Activated T-helper 17 cell treated with anti-CD3 and anti-CD28 coated beads, Interleukin-2, amount 50 U/mL, for 72 hours (primary cell): ENCODE data around the gene LILRB5. TPM values are rescaled to one million over a fixed set of nuclear protein-coding genes. Genes with fewer than 3 reads are reported as not detected.
"Not testable (repeated sequence)": the region's sequence is repeated elsewhere in the genome, so short reads cannot be mapped to it uniquely, and the experiment has no call there.

Source experiments
- ATAC-seq: fragments of 150-1000 bp; cut with Tn5 transposase; replicated peaks from 2 replicates; pipeline ENCODE4 v1.10.0; 2021; ENCODE audit warnings: mild to moderate bottlenecking, moderate library complexity
- H3K27ac Mint-ChIP-seq: one replicate; pipeline ENCODE4 v1.8.0; 2022; ENCODE audit warnings: mixed read lengths
- H3K27me3 Mint-ChIP-seq: one replicate; pipeline ENCODE4 v1.8.0; 2022; ENCODE audit warnings: mixed read lengths
- H3K36me3 Mint-ChIP-seq: one replicate; pipeline ENCODE4 v1.8.0; 2022; ENCODE audit warnings: low read depth, mild to moderate bottlenecking, mixed read lengths
- H3K4me1 Mint-ChIP-seq: one replicate; pipeline ENCODE4 v1.8.0; 2022; ENCODE audit warnings: mixed read lengths
- H3K4me3 Mint-ChIP-seq: one replicate; pipeline ENCODE4 v1.8.0; 2022; ENCODE audit warnings: mild to moderate bottlenecking, mixed read lengths
- H3K9me3 Mint-ChIP-seq: one replicate; pipeline ENCODE4 v1.8.0; 2022; ENCODE audit warnings: mixed read lengths
- total RNA-seq, 2 donors: library from RNA; stranded (reverse); gene quantifications; one replicate each; pipeline ENCODE4 v1.2.3, GENCODE V29; 2022

Gene LILRB5
- total RNA-seq, 2 donors from 2014 or later = not detected

DNA sequence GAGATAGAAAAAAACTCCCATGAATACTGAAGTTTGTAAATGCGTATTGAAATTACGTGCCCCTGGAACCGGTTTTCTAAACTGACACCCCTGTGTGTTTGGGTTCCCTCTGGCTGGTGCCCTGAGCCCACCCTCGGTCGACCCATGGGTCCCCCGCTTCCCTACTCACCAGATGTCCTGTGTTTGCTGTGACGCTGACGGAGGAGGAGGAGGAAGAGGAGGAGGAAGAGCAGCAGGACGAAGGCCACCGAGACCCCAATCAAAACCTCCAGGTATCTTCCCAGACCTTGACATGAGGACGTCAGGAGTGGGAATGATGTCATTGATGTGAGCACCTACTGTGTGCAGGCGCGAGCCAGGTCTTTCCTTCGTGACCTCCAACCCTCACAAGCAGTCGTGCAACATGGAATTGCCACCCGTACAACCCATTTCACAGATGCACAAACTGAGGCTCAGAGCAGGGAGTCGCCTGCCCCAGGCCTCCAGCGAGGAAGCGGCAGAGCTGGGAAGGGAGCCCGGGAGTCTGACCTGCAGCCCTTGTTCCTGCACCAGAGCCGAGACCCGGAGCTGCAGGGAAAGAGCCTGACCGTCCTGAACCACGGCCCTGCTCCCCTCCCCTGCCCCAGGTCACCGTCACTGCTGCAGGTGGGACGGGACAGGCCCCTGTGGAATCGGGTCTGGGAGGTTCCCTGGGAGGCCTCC, 38.0 kb downstream of the LILRB5 start:
- peaks cover 16% of the 10 kb centered on the region for H3K36me3 Mint-ChIP-seq
- H3K27ac Mint-ChIP-seq = no peak overlapping the region
- H3K27me3 Mint-ChIP-seq = no peaks in the 10 kb centered on the region
- no peak overlapping the region for H3K4me3 Mint-ChIP-seq
- no peaks in the 10 kb centered on the region for H3K9me3 Mint-ChIP-seq
- no peaks in the 10 kb centered on the region for H3K4me1 Mint-ChIP-seq
- ATAC-seq = no peak

GRCh38 chr19:54218259-54218658, 38.8 kb downstream of the LILRB5 start:
- Mint-ChIP-seq H3K4me3 (no peak overlapping the region), H3K36me3 (peaks cover 18% of the 10 kb centered on the region), H3K27ac (no peak overlapping the region), H3K27me3 (no peaks in the 10 kb centered on the region), H3K9me3 (no peaks in the 10 kb centered on the region), H3K4me1 (no peaks in the 10 kb centered on the region)
- no peak for ATAC-seq

GRCh38 chr19:54217517-54218247, 39.4 kb downstream of the LILRB5 start:
- not testable (repeated sequence) for H3K27me3 Mint-ChIP-seq, H3K9me3 Mint-ChIP-seq, H3K4me1 Mint-ChIP-seq, ATAC-seq, H3K27ac Mint-ChIP-seq, H3K4me3 Mint-ChIP-seq
- H3K36me3 Mint-ChIP-seq = peaks cover 24% of the 10 kb centered on the region

- no peak overlapping the region for H3K4me3 Mint-ChIP-seq
- H3K27ac Mint-ChIP-seq = no peak overlapping the region
- ATAC-seq = no peak
- H3K27me3 Mint-ChIP-seq = no peaks in the 10 kb centered on the region
- H3K9me3 Mint-ChIP-seq = no peaks in the 10 kb centered on the region
- H3K4me1 Mint-ChIP-seq = no peaks in the 10 kb centered on the region
- peaks cover 32% of the 10 kb centered on the region for H3K36me3 Mint-ChIP-seq
Measured at GRCh38 chr19:54216869-54217268, 40.2 kb downstream of the LILRB5 start.

- H3K4me3 Mint-ChIP-seq, H3K27me3 Mint-ChIP-seq, H3K27ac Mint-ChIP-seq, ATAC-seq, H3K9me3 Mint-ChIP-seq: not testable (repeated sequence)
- Mint-ChIP-seq H3K36me3 (peaks cover 50% of the 10 kb centered on the region), H3K4me1 (peaks cover 13% of the 10 kb centered on the region)
Measured at GRCh38 chr19:54214734-54215133, 42.3 kb downstream of the LILRB5 start.

- H3K9me3 Mint-ChIP-seq, H3K27ac Mint-ChIP-seq, H3K27me3 Mint-ChIP-seq, H3K4me3 Mint-ChIP-seq, ATAC-seq: not testable (repeated sequence)
- Mint-ChIP-seq H3K4me1 (peaks cover 15% of the 10 kb centered on the region), H3K36me3 (peaks cover 51% of the 10 kb centered on the region)
Measured at GRCh38 chr19:54214217-54214616, 42.9 kb downstream of the LILRB5 start.

- H3K36me3 Mint-ChIP-seq = peaks cover 63% of the 10 kb centered on the region
- ATAC-seq = no peak
- no peaks in the 10 kb centered on the region for H3K9me3 Mint-ChIP-seq
- peak overlapping the region; percentile 83 for H3K27ac Mint-ChIP-seq
- peak overlapping the region; percentile 91 for H3K4me3 Mint-ChIP-seq
- H3K27me3 Mint-ChIP-seq = no peaks in the 10 kb centered on the region
- peaks cover 31% of the 10 kb centered on the region for H3K4me1 Mint-ChIP-seq
Measured at GRCh38 chr19:54211235-54211634, 45.8 kb downstream of the LILRB5 start.

DNA sequence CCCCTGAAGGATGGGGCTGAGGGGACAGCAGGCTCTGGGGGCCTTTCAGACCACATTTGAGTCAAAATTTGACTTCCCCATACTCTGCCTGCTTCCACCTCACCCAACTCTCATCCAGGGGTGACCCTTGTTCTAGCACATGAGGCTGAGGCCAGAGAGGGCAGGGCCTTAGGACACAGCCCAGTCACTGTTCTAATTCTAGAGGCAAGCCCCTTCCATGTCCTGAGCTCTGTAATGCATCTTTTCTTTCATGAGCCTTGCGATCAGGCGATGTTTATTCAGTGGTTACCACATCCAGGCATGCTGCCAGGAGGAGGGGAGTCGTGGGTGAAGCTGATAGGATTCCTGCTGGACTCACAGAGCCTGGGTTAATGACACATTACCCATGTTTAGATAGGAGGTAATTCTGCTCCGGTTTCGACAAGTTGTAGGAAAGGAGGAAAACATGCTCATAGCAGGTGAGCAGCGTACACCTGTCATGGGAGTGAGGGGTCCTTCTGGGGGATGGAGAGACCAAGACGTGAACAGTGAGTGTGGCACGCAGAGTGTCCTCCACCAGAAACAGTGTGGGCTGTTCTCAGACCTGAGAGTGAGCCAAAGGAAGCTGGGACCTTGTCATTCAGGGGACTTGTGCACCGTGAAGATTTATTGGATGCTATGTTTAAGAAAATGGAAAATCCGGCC, 47.1 kb downstream of the LILRB5 start:
- peak overlapping the region; percentile 83 for H3K27ac Mint-ChIP-seq
- no peaks in the 10 kb centered on the region for H3K27me3 Mint-ChIP-seq
- no peaks in the 10 kb centered on the region for H3K9me3 Mint-ChIP-seq
- H3K36me3 Mint-ChIP-seq = peaks cover 76% of the 10 kb centered on the region
- ATAC-seq = no peak
- H3K4me3 Mint-ChIP-seq = peak overlapping the region; percentile 91
- peaks cover 38% of the 10 kb centered on the region for H3K4me1 Mint-ChIP-seq

- peak overlapping the region; percentile 91 for H3K4me3 Mint-ChIP-seq
- peak overlapping the region; percentile 83 for H3K27ac Mint-ChIP-seq
- ATAC-seq = no peak
Measured at GRCh38 chr19:54209058-54209810, 47.8 kb downstream of the LILRB5 start.

GRCh38 chr19:54208784-54209057, 48.4 kb downstream of the LILRB5 start:
- Mint-ChIP-seq H3K27me3 (no peaks in the 10 kb centered on the region), H3K4me1 (peaks cover 41% of the 10 kb centered on the region), H3K27ac (peak overlapping the region; percentile 73), H3K9me3 (no peaks in the 10 kb centered on the region), H3K36me3 (peaks cover 88% of the 10 kb centered on the region), H3K4me3 (peak overlapping the region; percentile 91)
- no peak for ATAC-seq

More at GRCh38 chr19:54209058-54209810, 47.8 kb downstream of the LILRB5 start:
- Mint-ChIP-seq H3K27me3 (no peaks in the 10 kb centered on the region), H3K9me3 (no peaks in the 10 kb centered on the region), H3K4me1 (peaks cover 41% of the 10 kb centered on the region), H3K36me3 (peaks cover 83% of the 10 kb centered on the region)

GRCh38 chr19:54207983-54208783, 48.9 kb downstream of the LILRB5 start:
- H3K27me3 Mint-ChIP-seq = no peaks in the 10 kb centered on the region
- ATAC-seq = peak; percentile 5
- H3K36me3 Mint-ChIP-seq = peaks cover 91% of the 10 kb centered on the region
- peak overlapping the region; percentile 73 for H3K27ac Mint-ChIP-seq
- H3K4me1 Mint-ChIP-seq = peaks cover 45% of the 10 kb centered on the region
- H3K9me3 Mint-ChIP-seq = no peaks in the 10 kb centered on the region
- peak overlapping the region; percentile 91 for H3K4me3 Mint-ChIP-seq

DNA sequence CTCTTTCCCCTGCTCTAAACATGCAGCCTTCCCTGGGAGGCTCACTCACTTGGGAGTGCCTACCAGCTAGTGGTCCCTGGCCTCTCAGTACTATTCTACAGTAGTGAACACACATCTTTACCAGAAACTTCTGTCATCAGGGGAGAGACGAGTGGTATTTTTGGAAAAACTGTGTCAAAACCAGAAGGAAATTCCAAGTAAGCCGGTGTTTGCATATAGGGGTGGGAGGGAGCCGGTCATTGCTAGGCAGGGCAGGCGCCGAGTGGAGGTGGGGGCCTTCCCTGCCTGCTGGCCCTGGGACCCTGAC, 49.4 kb downstream of the LILRB5 start:
- Mint-ChIP-seq H3K36me3 (peaks cover 91% of the 10 kb centered on the region), H3K4me3 (peak overlapping the region; percentile 91), H3K4me1 (peaks cover 50% of the 10 kb centered on the region), H3K9me3 (no peaks in the 10 kb centered on the region), H3K27me3 (no peaks in the 10 kb centered on the region), H3K27ac (peak overlapping the region; percentile 73)
- ATAC-seq = peak; percentile 23

GRCh38 chr19:54207193-54207592, 49.9 kb downstream of the LILRB5 start:
- not testable (repeated sequence) for H3K27me3 Mint-ChIP-seq, H3K9me3 Mint-ChIP-seq, ATAC-seq
- H3K4me3 Mint-ChIP-seq = peak overlapping the region; percentile 91
- peak overlapping the region; percentile 73 for H3K27ac Mint-ChIP-seq
- peaks cover 53% of the 10 kb centered on the region for H3K4me1 Mint-ChIP-seq
- H3K36me3 Mint-ChIP-seq = peaks cover 91% of the 10 kb centered on the region

DNA sequence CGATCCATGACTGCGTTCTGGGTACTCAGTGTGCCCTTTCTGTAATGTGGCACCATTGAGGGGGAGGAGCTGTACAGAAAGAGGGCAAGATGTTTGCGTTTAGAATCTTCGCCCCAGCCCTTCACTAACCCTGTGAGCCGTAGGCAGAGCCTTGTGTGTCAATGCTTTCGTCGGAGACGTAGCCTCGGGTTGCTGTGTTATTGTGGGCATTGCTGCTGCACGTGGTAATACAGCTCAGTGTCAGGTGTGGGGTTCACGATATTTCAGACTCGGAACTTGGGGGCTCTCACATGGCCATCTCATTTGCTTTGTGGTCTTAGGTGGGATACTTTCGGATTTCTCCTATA, 50.3 kb downstream of the LILRB5 start:
- Mint-ChIP-seq H3K36me3 (peaks cover 92% of the 10 kb centered on the region), H3K27ac (peak overlapping the region; percentile 73), H3K27me3 (no peaks in the 10 kb centered on the region), H3K4me3 (peak overlapping the region; percentile 91), H3K9me3 (no peaks in the 10 kb centered on the region), H3K4me1 (peaks cover 53% of the 10 kb centered on the region)
- no peak for ATAC-seq
